Measurements from ENCODE around the gene NFIB. TPM values are rescaled to one million over a fixed set of nuclear protein-coding genes. Genes with fewer than 3 reads are reported as not detected.

NFIB gene
- total and polyA plus RNA-seq, 2 of the 4 experiments (the other 2 are of a cell fraction), result 1.4 to 2.0 TPM

DNA sequence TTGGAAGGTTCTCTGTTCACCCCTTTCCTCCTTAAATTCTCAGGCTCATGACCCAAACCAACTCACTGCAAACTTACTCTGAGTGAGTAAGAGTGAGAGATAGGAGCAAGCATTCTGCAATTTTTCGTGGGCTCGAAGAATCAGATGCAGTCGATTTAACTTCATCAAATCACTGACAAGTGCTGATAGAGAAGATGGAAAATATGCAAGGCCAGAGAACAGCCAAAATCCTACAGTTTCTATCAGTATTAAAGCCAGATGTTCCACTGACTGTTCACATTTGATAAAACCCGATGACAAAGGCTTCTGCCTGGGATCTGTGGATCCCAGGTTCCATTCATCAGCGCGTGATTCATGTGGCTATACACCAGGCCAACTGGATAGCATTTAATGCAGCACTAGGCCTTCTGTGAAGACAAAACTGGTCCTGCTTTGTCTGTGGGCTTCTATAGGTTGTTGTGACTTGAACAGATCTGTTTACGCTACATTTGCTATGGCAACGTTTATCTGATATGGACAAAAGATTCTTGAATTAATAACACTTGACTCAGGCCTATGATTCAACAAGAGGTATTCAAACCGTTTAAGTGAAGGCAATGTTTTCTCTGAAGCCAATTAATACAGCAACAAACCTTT lies 251.2 kb downstream of the NFIB start:
- no TSS peak for BruUV-seq (replicated peaks)

More for the DNA sequence above, 251.2 kb downstream of the NFIB start:
- H3K4me2 ChIP-seq (ENCODE audit: low read depth, low read length), result no peak overlapping the region; the same call in 1 of the 2 replicates
- no peaks in the 10 kb centered on the region for H3K9me3 ChIP-seq (ENCODE audit: control insufficient read depth, insufficient read depth, low read length)
- no peak overlapping the region for H3K56ac ChIP-seq (ENCODE audit: extremely low read depth, insufficient read depth, low read length)
- no peak overlapping the region for H2AK9ac ChIP-seq (replicated peaks; ENCODE audit: low read depth, low read length, poor library complexity)
- H2AFZ ChIP-seq (replicated peaks; ENCODE audit: low read length, poor library complexity), result no peak overlapping the region
- no peak overlapping the region for H4K5ac ChIP-seq (ENCODE audit: low read depth, low read length)
- peak; percentile 84 for ATAC-seq (ENCODE audit: low read depth)
- no peak overlapping the region for H3K14ac ChIP-seq (replicated peaks; ENCODE audit: low read depth, low read length)
- H3K18ac ChIP-seq (ENCODE audit: low read depth, low read length), result no peak overlapping the region
- H3K4me1 ChIP-seq (ENCODE audit: control insufficient read depth, insufficient read depth, low read length), result no peaks in the 10 kb centered on the region
- CTCF ChIA-PET, result no interaction called here
- H4K20me1 ChIP-seq (ENCODE audit: insufficient read depth, low read length), result no peaks in the 10 kb centered on the region
- H3K27me3 ChIP-seq (ENCODE audit: control insufficient read depth, insufficient read depth, low read length), result no peaks in the 10 kb centered on the region; the same call in 1 of the 2 replicates
- H3K23ac ChIP-seq (ENCODE audit: low read depth, low read length), result no peak overlapping the region
- no peak overlapping the region for H3K9ac ChIP-seq (ENCODE audit: low read depth, low read length)
- no peak overlapping the region for H2BK15ac ChIP-seq (ENCODE audit: low read depth, low read length)
- no peaks in the 10 kb centered on the region for H3K79me1 ChIP-seq (ENCODE audit: low read depth in 1 of 2, low read length in 2 of 2)
- H3K27ac ChIP-seq (ENCODE audit: insufficient read depth, low read length), result no peak overlapping the region
- POLR2A ChIA-PET (ENCODE audit: unreplicated experiment), result no interaction called here
- H2AK5ac ChIP-seq (ENCODE audit: low read depth, low read length), result no peak overlapping the region
- dilution Hi-C loops (cut with HindIII; ENCODE audit: low sequenced_read_pairs, unreplicated experiment) (no loop called here), intact Hi-C loops (cut with micrococcal nuclease) (no loop called here), in situ Hi-C loops (cut with MboI; ENCODE audit: low sequenced_read_pairs) (no loop called here)
- H3K9me1 ChIP-seq (ENCODE audit: insufficient read depth, low read length), result no peaks in the 10 kb centered on the region
- DNase-seq, result peak; percentile 84
- no peak overlapping the region for H2BK20ac ChIP-seq (ENCODE audit: low read depth, low read length)
- WGBS, 2 experiments (ENCODE audit: extremely low coverage in 2 of 2, insufficient read length in 1 of 2), result no CpG with 5 or more reads among the region's 9 CpGs
- H4K91ac ChIP-seq (ENCODE audit: insufficient read depth, low read depth, low read length), result no peak overlapping the region
- no peak overlapping the region for H2BK120ac ChIP-seq (ENCODE audit: low read depth, low read length)
- TF ChIP-seq FOS (IDR thresholded peaks at IDR 0.05; ENCODE audit: low read depth, low read length), result 0 out of 2 replicates have a peak, but pooled peaks have one; percentile 7
- no peak for TF ChIP-seq CHD1 (IDR thresholded peaks at IDR 0.05; ENCODE audit: low read depth, low read length)
- no peak overlapping the region for H2BK5ac ChIP-seq (ENCODE audit: low read depth, low read length, poor library complexity, severe bottlenecking)
- no peaks in the 10 kb centered on the region for H3K36me3 ChIP-seq (ENCODE audit: control insufficient read depth, insufficient read depth, low read length)
- H3K4me3 ChIP-seq (ENCODE audit: insufficient read depth, low read depth, low read length), result no peak overlapping the region
- no peak overlapping the region for H3K4ac ChIP-seq (ENCODE audit: low read depth, low read length)
- H4K8ac ChIP-seq (ENCODE audit: low read depth in 2 of 2, low read length in 2 of 2), result no peak overlapping the region
